Mammary epithelial cell (primary cell): ENCODE measurements around the gene EGFL8.

ENCODE experiments used
- CTCF ChIP-seq, 2 donors: IDR thresholded peaks in 1 of 2; conservative IDR thresholded peaks in 1 of 2; 2 replicates each; pipeline ENCODE4 v1.5.1; 2011 to 2012; ENCODE audit warnings: inconsistent platforms in 2 of 2, low read length in 2 of 2, mild to moderate bottlenecking in 2 of 2, control low read depth in 1 of 2, low read depth in 1 of 2; ENCODE audit not compliant: insufficient read depth in 1 of 2; ENCODE audit errors: extremely low read depth in 1 of 2
- EZH2 ChIP-seq: IDR thresholded peaks from 2 replicates; pipeline ENCODE4 v1.6.1; 2012; ENCODE audit warnings: low read length, inconsistent platforms, borderline replicate concordance

GRCh38 chr6:32184084-32184640 lies 19.8 kb downstream of the EGFL8 start, which contains the start of gene AGER:
- no peak for TF ChIP-seq CTCF (conservative IDR thresholded peaks at IDR 0.05 in 1 of 2, IDR thresholded peaks at IDR 0.05 in 1 of 2; ENCODE audit: extremely low read depth in 1 of 2, insufficient read depth in 1 of 2, low read depth in 1 of 2, low read length in 2 of 2)
- TF ChIP-seq EZH2: no peak
